Nephron (organoid): ENCODE results near the gene WNT9B.

ENCODE experiments used
- H3K27ac Mint-ChIP-seq, 3 experiments: 2 replicates each; pipeline ENCODE4 v1.8.0; 2020; ENCODE audit warnings: mixed read lengths in 3 of 3, mild to moderate bottlenecking in 2 of 3, moderate library complexity in 1 of 3
- H3K27me3 Mint-ChIP-seq: 2 replicates; pipeline ENCODE4 v1.8.0; 2021; ENCODE audit warnings: low read depth, mild to moderate bottlenecking, moderate library complexity, mixed read lengths
- H3K36me3 Mint-ChIP-seq: 2 replicates; pipeline ENCODE4 v1.8.0; 2020; ENCODE audit warnings: low read depth, mixed read lengths
- H3K4me1 Mint-ChIP-seq: 2 replicates; pipeline ENCODE4 v1.8.0; 2020; ENCODE audit warnings: mixed read lengths
- H3K4me3 Mint-ChIP-seq, 3 experiments: 2 replicates each; pipeline ENCODE4 v1.8.0; 2020; ENCODE audit warnings: mild to moderate bottlenecking in 3 of 3, mixed read lengths in 3 of 3, moderate library complexity in 2 of 3
- H3K9me3 Mint-ChIP-seq: 2 replicates; pipeline ENCODE4 v1.8.0; 2020; ENCODE audit warnings: mixed read lengths
- TF ChIP-seq, protein P1 (sequence below), 3 experiments: fragments of 200-600 bp; sonication (generic); IDR thresholded peaks; one replicate each; pipeline ENCODE4 v1.5.0; 2021; ENCODE audit warnings: antibody characterized with exemption in 3 of 3; ENCODE audit not compliant: unreplicated experiment in 3 of 3

Gene WNT9B, protein sequence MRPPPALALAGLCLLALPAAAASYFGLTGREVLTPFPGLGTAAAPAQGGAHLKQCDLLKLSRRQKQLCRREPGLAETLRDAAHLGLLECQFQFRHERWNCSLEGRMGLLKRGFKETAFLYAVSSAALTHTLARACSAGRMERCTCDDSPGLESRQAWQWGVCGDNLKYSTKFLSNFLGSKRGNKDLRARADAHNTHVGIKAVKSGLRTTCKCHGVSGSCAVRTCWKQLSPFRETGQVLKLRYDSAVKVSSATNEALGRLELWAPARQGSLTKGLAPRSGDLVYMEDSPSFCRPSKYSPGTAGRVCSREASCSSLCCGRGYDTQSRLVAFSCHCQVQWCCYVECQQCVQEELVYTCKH

DNA sequence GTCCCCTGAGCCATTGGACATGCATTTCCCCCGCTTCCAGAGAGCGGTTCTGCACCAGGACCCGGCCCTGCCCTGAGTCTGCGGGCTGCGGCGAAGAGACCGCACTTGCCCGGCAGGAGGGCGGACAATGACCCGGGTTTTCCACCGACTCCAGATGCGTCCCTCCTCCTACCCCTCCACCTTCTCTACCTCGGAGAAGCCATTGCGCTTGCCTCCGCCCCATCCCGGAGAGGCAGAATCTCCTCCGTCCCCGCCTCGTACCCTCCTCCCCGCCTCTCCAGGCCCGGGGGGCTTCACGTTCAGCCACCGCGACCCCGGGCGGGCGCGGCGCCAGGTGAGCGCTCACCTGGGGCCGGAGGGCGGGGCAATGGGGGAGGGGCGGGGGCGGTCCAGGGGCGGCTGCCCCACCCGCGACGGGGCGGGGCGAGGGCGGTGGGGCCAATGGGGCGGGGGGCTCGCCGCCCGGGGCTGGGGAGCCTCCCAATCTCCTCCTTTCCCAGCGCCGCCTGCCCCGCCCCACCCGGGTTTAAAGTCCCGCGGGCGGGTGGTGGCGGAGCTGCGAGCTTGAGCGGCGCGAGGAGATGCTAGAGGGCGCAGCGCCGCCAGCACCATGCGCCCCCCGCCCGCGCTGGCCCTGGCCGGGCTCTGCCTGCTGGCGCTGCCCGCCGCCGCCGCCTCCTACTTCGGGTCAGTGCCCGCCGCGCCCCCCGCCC is at the start of gene WNT9B:
WNT9B (plus strand) TSS at position 555 of the 713 bp plus-strand sequence; CDS start at position 611, 56 bp downstream.
- Mint-ChIP-seq H3K27me3 (peaks cover 89% of the 10 kb centered on the region), H3K4me3 (peak within 1 kb of the TSS; percentile 79 to 82 (median 80))
- TF ChIP-seq, protein P1, sequence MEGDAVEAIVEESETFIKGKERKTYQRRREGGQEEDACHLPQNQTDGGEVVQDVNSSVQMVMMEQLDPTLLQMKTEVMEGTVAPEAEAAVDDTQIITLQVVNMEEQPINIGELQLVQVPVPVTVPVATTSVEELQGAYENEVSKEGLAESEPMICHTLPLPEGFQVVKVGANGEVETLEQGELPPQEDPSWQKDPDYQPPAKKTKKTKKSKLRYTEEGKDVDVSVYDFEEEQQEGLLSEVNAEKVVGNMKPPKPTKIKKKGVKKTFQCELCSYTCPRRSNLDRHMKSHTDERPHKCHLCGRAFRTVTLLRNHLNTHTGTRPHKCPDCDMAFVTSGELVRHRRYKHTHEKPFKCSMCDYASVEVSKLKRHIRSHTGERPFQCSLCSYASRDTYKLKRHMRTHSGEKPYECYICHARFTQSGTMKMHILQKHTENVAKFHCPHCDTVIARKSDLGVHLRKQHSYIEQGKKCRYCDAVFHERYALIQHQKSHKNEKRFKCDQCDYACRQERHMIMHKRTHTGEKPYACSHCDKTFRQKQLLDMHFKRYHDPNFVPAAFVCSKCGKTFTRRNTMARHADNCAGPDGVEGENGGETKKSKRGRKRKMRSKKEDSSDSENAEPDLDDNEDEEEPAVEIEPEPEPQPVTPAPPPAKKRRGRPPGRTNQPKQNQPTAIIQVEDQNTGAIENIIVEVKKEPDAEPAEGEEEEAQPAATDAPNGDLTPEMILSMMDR (IDR thresholded peaks at IDR 0.05; ENCODE audit: unreplicated experiment in 3 of 3), result peak in 1 of 3 experiments; percentile 13

DNA sequence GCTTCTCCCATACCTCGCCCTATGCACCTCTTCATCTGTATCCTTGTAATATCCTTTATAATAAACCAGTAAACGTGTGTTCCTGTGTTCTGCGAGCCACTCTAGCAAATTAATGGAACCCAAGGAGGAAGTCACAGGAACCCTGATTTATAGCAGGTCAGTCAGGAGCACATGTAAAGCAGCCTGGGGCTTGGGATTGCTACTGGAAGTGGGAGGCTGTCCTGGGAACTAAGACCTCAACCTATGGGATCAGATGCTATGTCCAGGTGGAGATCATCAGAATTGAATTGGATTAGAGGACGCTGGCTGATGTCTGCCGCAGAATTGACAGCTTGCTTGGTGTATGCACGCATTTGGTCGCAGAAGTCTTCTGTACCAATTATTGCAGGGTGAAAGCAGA is 48.6 kb upstream of the WNT9B start:
- Mint-ChIP-seq H3K4me3 (no peak overlapping the region), H3K27ac (no peak overlapping the region), H3K27me3 (peaks cover 4% of the 10 kb centered on the region), H3K9me3 (no peaks in the 10 kb centered on the region), H3K36me3 (no peaks in the 10 kb centered on the region), H3K4me1 (no peaks in the 10 kb centered on the region)
- TF ChIP-seq, protein P1 (IDR thresholded peaks at IDR 0.05; ENCODE audit: unreplicated experiment in 3 of 3), result no peak

More for the DNA sequence above, at the start of gene WNT9B:
- no peaks in the 10 kb centered on the region for H3K36me3 Mint-ChIP-seq
- H3K4me1 Mint-ChIP-seq, result peaks cover 8% of the 10 kb centered on the region
- no peaks in the 10 kb centered on the region for H3K9me3 Mint-ChIP-seq
- no peak within 1 kb of the TSS for H3K27ac Mint-ChIP-seq

DNA sequence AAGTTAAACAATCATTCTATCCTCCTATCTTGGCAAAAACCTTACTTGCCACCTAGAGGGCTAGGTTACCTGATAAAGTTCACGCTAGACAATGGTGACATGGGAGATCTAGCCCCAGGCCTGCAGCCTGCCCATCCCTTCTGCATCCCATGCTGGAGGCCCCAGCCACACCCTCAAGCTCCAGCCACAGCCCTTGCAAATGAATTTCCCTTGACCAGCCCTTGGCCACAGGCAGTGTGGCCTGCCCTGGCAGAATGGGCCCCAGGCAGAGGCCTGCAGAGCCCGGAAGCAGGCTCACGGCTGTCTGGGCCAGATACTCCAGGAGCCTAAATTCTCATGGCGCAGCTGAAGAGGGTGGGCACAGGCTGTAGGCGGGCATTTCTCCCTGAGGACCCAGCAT is 47.8 kb upstream of the WNT9B start:
- H3K4me1 Mint-ChIP-seq, result no peaks in the 10 kb centered on the region
- TF ChIP-seq, protein P1 (IDR thresholded peaks at IDR 0.05; ENCODE audit: unreplicated experiment in 3 of 3), result no peak
- no peaks in the 10 kb centered on the region for H3K36me3 Mint-ChIP-seq
- no peaks in the 10 kb centered on the region for H3K9me3 Mint-ChIP-seq
- no peak overlapping the region for H3K4me3 Mint-ChIP-seq
- peaks cover 4% of the 10 kb centered on the region for H3K27me3 Mint-ChIP-seq
- no peak overlapping the region for H3K27ac Mint-ChIP-seq

DNA sequence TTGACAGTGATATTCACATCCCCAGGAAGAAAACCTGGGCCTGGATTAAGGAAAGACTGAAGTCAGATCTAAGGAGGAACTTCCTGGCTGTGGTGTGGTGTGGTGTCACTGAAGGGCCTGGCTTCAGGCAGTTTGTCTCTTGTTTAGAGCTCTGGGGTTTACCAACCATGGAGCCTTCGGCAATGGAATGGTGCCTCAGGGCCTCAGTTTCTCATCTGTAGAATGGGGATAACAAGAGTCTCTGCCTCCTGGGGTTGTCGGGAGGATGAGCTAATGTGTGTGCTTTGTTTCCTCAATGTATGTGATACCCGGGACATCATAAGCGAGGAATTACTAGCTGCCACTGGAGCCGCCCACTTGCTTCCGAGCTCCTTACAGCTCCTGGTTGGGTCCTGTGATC is 45.6 kb upstream of the WNT9B start:
- TF ChIP-seq, protein P1 (IDR thresholded peaks at IDR 0.05; ENCODE audit: unreplicated experiment in 3 of 3), result no peak
- Mint-ChIP-seq H3K4me3 (no peak overlapping the region), H3K36me3 (no peaks in the 10 kb centered on the region), H3K27me3 (peaks cover 2% of the 10 kb centered on the region), H3K9me3 (no peaks in the 10 kb centered on the region), H3K27ac (no peak overlapping the region), H3K4me1 (peaks cover under 1% of the 10 kb centered on the region)

DNA sequence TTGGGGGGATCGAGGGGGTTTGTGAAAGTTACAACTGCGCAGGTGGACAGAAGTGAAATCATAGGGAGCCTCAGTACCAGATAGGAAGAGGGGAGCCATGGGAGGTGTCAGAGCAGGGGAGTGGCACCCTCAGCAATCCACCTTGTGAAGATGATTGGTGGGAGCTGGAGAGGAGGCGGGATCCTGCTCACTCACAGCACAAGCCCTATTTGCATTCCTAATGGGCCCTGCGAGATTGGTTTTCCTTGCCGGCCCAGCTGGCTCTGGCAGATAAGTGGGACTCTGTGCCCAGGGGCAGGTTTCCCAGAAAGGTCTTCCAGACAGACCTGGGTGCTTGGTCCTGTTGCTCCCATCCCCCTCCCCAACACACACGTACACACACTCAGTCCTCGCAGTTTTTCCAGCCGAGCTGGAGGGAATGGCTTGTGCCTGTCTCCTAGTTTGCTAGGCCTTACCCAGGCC is 42.2 kb upstream of the WNT9B start:
- peaks cover 27% of the 10 kb centered on the region for H3K4me1 Mint-ChIP-seq
- no peaks in the 10 kb centered on the region for H3K36me3 Mint-ChIP-seq
- peaks cover 25% of the 10 kb centered on the region for H3K27me3 Mint-ChIP-seq
- H3K27ac Mint-ChIP-seq, result peak overlapping the region in 1 of 3 experiments; percentile 1
- TF ChIP-seq, protein P1 (IDR thresholded peaks at IDR 0.05; ENCODE audit: unreplicated experiment in 3 of 3), result no peak
- no peak overlapping the region for H3K4me3 Mint-ChIP-seq
- H3K9me3 Mint-ChIP-seq, result no peaks in the 10 kb centered on the region
